Hippocampal formation (tissue), 2 donors: ENCODE results near the gene TRMT13.
A peak's percentile ranks its signal among the peaks of the same experiment; 100 is the strongest.
"Not testable (repeated sequence)": the region's sequence is repeated elsewhere in the genome, so short reads cannot be mapped to it uniquely, and the experiment has no call there.

Experiments
- DNase-seq, 2 donors: peaks; one replicate each; lab custom pipeline; 2025; lab: John Stamatoyannopoulos, UW

The TRMT13 gene

DNA sequence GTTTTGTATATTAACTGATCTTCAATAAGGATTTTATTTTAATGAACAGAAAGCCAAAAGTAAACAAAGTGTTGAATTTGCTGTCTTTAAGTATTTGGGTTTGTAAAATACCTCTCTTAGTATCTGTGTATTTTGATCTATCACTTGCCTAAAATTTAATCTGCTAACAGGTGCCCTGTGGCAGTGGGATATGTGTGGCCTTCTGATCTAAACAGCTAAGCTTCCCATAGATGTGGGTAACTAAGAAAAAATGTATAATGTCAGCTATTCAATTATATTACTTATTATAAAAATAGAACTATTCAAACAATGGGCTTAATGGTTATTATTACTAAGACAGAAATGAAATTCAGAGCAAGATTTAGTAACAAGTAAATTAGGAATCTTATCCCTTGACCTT is 29.9 kb downstream of the TRMT13 start:
- no peak for DNase-seq

DNA sequence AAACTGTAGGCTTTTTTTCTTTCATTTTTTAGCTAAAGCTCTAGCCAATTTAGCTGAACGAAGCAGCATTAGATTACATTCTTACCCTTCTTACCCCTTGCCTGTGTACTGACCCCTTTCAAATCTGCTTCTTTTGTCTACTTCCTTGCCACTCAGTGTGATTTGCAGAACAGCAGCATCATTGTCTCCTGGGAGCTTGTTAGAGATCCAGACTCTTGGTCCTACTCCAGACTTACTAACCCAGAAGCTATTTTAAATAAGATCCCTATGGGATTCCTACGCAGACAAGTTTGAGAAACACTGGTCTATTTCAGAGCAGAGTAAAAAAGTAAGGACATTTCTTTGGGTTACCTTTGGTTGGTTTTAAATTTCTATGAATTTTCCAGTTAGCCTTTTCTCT is 31.3 kb downstream of the TRMT13 start:
- peak in 1 of 2 donors; percentile 23 for DNase-seq

DNA sequence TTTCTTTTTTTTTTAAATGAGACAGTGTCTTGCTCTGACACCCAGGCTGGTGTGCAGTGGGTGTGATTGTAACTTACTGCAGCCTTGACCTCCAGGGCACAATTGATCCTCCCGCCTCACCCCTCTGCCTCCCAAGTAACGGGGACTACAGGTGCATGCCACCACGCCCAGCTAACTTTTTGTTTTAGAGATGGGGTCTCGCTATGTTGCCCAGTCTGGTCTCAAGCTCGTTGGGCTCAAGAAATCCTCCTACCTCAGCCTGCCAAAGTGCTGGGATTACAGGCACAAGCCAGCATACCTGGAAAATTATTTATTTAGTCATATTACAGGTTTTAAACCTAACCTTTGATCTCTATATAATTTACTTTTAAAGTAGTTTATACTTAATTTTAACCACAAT is 31.7 kb downstream of the TRMT13 start:
- no peak for DNase-seq

DNA sequence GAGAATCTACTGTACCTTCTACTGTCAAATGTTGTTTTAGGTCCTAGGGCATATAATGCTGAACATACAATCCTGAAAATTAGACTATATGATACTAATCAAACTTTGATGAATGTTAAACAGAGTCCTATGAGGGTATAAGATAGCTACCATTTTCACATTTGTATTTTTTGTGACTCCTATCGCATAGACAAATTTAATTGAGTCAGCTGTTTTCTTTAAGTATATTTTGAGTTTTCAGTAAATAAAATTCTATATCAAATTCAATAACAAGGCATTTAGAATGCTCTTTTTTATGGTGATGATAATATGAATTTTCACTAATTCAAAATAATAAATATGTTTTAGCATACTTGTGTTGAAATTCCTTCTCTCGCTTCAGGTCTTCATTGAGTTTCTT is 35.1 kb downstream of the TRMT13 start:
- DNase-seq, result no peak

DNA sequence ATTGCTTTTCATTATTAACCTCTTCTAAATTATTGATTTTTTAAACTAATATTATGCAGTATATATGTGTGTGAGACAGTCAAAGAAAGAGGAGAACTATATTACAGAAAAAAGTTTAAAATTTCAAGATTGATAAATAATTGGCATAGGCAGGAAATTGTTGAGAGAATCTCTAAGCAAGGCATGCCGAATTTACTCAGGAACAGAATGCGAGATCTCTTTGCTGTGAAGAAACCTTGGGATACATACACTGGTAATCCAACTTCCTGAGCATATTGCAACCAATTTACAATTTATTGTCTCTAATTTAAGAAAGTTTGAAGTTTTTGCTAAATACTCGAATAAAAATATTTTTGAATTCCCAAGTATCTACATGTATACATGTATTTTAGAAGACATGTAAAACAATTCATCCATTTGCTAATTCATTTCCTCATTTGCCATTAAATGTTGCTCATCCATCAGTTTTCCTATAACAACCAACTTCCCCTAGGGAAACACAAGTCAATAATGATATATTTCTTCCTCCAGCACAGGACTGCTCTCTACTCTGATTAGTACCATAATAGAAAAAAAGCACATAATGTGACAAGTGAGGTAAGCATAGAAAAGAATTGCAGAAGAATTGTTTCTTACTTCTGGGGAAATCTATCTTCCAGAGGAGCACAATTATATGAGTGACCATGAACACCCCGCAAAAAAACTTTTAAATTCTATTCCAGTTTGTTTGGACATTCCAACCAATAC is 44.5 kb downstream of the TRMT13 start:
- DNase-seq, result no peak

DNA sequence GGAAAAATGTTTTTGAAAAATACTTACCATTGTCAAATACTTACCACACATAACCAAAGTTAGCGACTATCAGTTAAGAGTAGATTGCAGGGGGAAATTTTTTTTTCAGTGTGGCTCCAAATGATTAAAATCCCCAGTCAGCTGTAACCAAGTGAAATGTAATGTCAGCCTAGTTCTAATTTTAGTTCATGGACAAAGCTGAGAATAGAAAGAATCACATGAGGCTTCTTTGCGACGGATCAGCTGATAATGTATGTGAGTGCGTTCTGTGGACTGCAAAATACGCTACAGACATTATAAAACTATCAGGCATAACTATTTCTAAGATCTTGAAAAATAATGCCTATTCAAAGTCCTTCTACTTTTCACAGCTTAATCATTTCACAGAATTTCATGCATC is 45.1 kb downstream of the TRMT13 start, which contains the start of gene LRRC39:
TSS of gene LRRC39 (minus strand) at position 166 of the 400 bp plus-strand sequence. CDS start 9,740 bp downstream, outside the sequence.
- no peak for DNase-seq

DNA sequence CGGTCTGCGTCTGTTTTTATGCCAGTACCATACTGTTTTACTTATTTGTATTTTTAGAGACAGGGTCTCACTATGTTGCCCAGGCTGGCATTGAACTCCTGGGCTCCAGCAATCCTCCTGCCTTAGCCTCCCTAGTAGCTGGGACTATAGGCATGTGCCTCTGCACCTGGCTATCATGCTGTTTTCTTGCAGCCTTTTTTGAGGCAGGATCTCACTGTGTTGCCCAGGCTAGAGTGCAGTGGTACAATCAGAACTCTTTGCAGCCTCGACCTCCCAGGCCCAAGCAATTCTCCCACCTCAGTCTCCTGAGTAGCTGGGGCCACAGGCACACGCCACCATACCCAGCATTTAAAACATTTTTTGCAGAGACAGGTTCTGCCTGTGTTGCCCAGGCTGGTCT is 50.4 kb downstream of the TRMT13 start:
- DNase-seq, result no peak

DNA sequence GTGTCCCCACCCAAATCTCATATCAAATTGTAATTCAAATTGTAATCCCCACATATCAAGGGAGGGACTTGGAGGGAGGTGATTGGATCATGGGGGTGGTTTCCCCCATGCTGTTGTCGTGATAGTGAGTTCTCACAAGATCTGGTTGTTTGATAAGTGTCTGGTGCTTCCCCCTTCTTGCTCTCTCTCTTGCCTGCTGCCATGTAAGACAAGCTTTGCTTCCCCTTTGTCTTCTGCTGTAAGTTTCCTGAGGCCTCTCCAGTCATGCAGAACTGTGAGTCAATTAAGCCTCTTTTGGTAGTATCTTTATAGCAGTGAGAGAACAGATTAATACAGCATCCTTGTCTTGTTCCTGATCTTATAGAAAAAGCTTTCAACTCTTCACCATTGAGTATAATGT is 51.6 kb downstream of the TRMT13 start:
- DNase-seq, result no peak

DNA sequence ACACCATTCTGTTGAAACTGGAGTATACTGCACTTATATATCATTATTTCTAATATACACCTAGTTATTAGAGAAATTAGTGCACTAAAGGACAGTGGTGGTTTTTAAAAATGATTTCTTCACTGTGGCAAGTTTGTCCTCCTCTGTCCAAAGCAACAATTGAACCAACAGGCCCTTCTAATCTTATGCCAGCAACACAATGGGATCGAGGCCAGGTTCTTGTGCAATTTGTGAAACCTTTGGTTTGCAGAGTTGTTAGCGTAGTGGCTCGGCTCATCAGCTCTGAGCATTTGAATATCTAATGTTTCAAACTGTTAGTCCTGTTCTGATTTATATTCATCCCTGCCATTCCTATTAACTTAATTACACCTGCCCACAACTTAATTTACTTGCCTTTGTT is 54.9 kb downstream of the TRMT13 start:
- DNase-seq, result peak; percentile 3 to 27

DNA sequence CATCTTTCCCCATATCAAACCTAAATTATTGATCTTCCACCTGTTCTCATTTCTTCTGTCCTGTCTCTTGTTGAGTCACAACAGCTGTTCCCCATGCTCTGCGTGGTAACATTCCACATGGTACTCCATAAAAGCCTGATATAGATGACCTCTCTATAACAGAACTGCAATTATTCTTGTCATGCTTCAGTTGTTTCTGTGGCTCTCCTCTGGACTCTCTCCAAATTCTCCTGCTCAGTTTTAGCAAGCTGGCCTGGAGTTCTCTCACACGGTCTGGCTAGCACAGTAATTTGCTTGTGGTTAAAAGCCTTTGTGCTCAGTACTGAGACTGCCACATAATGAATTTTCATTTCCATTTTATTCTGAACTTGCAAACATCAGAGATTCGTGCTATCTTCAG is 55.7 kb downstream of the TRMT13 start:
- peak; percentile 46 to 71 for DNase-seq

DNA sequence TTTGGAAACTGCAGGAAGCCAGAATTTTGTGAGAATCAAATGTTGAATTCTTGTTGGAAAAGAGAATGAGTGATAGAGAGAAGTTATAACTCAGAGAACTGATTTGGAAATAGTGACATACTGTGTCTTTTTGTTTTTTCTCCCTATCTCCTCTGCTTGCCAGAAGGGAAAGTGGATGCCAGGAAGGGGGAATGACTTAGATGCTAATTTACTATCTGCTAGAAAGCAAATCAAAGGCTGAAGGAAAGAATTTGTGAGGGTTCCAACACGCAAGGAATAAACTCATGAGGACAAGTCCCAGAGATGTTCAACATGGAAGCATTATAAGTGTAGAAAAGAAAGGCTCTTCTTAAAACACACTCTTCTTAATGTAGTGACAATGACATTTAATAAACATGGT is 65.6 kb downstream of the TRMT13 start:
- no peak for DNase-seq

DNA sequence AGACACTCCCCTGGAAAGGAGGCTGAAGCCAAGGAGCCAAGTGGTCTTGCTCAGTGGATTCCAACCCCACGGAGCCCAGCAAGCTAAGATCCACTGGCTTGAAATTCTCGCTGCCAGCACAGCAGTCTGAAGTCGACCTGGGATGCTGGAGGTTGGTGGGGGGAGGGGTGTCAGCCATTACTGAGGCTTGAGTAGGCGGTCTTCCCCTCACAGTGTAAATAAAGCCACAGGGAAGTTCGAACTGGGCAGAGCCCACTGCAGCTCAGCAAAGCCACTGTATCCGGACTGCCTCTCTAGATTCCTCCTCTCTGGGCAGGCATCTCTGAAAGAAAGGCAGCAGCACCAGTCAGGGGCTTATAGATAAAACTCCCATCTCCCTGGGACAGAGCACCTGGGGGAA is 67.1 kb downstream of the TRMT13 start:
- not testable (repeated sequence) for DNase-seq
